GM18505 (cell line): Measurements from ENCODE around the gene COG7.
A peak's percentile ranks its signal among the peaks of the same experiment; 100 is the strongest.
"Not testable (repeated sequence)": the region's sequence is repeated elsewhere in the genome, so short reads cannot be mapped to it uniquely, and the experiment has no call there.

ENCODE experiments used
- ATAC-seq: cut with Tn5 transposase; IDR thresholded peaks from one replicate; pipeline ENCODE4 v1.9.1; 2021; ENCODE audit not compliant: unreplicated experiment
- POLR2A ChIP-seq: IDR thresholded peaks from 4 replicates; pipeline ENCODE4 v1.6.1; 2011; ENCODE audit warnings: borderline replicate concordance; ENCODE audit not compliant: insufficient read depth, insufficient read length; ENCODE audit errors: extremely low read depth

The COG7 gene

DNA sequence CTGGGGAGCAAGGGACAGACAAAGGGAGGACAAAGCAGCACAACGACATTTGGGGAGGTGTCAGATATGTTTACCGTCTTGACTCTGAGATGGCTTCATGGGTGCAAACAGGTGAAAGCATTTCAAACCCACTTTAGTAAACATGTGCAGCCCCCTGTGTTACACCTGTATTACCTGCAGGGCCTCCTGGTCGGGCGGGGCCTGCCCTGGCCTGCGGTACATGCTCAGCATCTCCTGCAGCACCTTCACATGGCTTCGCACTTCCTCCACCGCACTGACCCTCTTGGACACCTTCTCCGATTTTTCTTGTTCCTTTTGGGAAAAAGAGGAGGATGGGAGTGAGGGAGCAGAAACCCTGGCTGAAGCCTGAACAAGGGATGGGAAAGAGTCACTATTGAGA lies 32.9 kb upstream of the COG7 start:
- ATAC-seq, result no peak
- TF ChIP-seq POLR2A, result no peak

DNA sequence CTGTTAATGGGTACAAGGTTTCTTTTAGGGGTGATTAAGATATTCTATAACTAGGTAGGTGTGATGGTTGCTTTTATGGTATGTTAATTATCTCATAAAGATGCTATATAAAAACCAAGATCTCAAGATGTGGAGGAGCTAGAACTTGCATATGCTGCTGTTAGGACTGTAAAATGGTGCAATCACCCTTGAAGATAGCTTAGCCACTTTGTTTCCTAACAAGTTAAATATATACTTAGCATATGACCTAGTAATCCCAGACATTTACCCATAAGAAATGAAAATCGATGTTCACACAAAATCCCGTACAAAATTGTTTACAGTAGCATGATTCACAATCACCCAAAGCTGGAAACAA lies 32.2 kb upstream of the COG7 start:
- no peak for ATAC-seq
- no peak for TF ChIP-seq POLR2A

DNA sequence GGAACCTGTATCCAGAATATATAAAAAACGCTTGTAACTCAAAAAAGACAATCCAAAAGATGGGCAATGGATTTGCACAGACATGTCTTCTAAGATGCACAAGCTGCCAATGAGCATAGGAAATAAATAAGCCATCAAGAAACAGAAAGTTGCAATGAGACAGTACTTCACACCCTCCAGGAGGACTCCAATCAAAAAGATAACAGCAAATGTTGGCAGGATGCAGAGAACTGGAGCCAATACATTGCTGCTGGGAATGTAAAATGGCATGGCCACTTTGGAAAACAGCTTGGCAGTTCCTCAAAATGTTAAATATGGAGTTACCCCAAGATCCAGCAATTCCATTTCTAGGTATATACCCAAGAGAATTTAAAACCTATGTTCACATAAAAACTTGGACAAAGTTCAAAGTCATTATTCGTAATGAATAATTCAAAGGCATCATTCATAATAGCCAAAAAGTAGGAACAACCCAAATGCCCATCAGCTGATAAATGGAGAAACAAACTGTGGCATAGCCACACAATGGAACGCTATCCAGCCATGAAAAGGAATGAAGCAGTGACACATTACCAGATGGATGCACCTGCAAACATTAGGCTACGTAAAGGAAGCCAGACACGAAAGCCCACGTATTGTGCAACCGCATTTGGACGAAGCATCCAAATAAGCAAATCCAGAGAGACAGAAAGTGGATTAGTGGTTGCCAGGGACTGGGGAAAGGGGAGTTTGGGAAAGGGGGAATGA lies 31.7 kb upstream of the COG7 start:
- ATAC-seq, result no peak
- no peak for TF ChIP-seq POLR2A

- not testable (repeated sequence) for ATAC-seq
Measured at GRCh38 chr16:23483492-23483891, 30.5 kb upstream of the COG7 start.

GRCh38 chr16:23482778-23483177 lies 29.8 kb upstream of the COG7 start:
- ATAC-seq, result no peak
- peak; percentile 38 for TF ChIP-seq POLR2A

DNA sequence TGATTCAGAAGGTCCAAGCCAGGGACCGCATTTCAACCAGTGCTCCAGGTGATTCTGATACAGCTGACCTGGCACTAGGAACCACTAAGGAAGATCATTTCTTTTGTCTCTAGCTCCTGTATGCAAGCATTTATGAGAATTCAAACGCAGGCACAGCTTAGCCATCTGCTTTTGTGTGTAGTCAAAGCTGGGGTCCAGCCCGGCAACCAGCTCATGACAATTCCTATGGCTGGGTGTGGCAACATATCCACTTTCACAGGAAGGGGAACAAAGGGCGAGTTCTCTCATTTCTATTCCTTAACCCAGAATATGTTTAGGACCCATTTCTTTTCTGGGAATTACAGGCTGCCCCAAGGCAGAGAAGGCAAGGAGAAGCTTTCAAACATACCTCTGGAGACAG lies 27.3 kb upstream of the COG7 start:
- ATAC-seq, result no peak
- TF ChIP-seq POLR2A, result no peak

- ATAC-seq, result no peak
- TF ChIP-seq POLR2A, result no peak
Measured at GRCh38 chr16:23479138-23479537, 26.1 kb upstream of the COG7 start.

- TF ChIP-seq POLR2A, result no peak
- ATAC-seq, result no peak
Measured at GRCh38 chr16:23478566-23478965, 25.6 kb upstream of the COG7 start.

- no peak for ATAC-seq
- no peak for TF ChIP-seq POLR2A
Measured at GRCh38 chr16:23476289-23476688, 23.3 kb upstream of the COG7 start.

DNA sequence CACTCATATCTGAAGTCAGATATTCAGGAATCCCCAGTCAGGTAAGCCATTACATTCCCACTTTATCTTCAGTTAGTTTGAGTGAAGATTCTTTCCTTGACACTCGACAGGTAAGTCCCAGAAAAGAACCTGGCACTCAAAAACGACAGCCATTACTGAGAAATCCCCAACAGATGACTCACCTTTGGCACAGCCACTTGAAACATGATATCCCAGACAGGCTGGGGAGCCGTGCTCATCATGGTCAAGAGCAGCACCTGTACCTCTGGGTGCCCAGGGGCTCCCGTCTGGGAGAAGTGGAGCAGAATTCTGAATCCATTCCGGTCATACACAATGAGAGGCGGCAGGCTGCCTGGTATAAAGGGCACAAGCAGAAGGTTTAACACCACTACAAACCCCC lies 16.8 kb upstream of the COG7 start:
- no peak for ATAC-seq
- TF ChIP-seq POLR2A, result no peak

GRCh38 chr16:23466162-23466885 lies 13.3 kb upstream of the COG7 start:
- no peak for ATAC-seq
- no peak for TF ChIP-seq POLR2A

- ATAC-seq, result no peak
- peak; percentile 7 for TF ChIP-seq POLR2A
Measured at GRCh38 chr16:23465179-23465578, 12.2 kb upstream of the COG7 start.

- no peak for TF ChIP-seq POLR2A
Measured at GRCh38 chr16:23464196-23464595, 11.2 kb upstream of the COG7 start.

GRCh38 chr16:23462994-23463393 lies 10.0 kb upstream of the COG7 start:
- not testable (repeated sequence) for ATAC-seq

More at GRCh38 chr16:23464196-23464595, 11.2 kb upstream of the COG7 start:
- ATAC-seq, result no peak
